ENCODE measurements around the gene ABI3BP.

Gene ABI3BP

GRCh38 chr3:100776746-100777145, 216.5 kb downstream of the ABI3BP start:
- H3K36me3 Mint-ChIP-seq: peaks cover 4% of the 10 kb centered on the region
- no peak overlapping the region for H3K4me3 Mint-ChIP-seq
- no peaks in the 10 kb centered on the region for H3K4me1 Mint-ChIP-seq
- H3K27ac Mint-ChIP-seq: no peak overlapping the region
- no peaks in the 10 kb centered on the region for H3K27me3 Mint-ChIP-seq
- peak; percentile 25 for ATAC-seq
- no peaks in the 10 kb centered on the region for H3K9me3 Mint-ChIP-seq

- Mint-ChIP-seq H3K36me3 (peaks cover 4% of the 10 kb centered on the region), H3K27me3 (no peaks in the 10 kb centered on the region)
These were observed 217.0 kb downstream of the ABI3BP start for GRCh38 chr3:100776097-100776729.

GRCh38 chr3:100775669-100776068, 217.6 kb downstream of the ABI3BP start:
- no peaks in the 10 kb centered on the region for H3K4me1 Mint-ChIP-seq
- H3K27ac Mint-ChIP-seq: no peak overlapping the region
- no peaks in the 10 kb centered on the region for H3K27me3 Mint-ChIP-seq
- H3K36me3 Mint-ChIP-seq: peaks cover 4% of the 10 kb centered on the region
- no peaks in the 10 kb centered on the region for H3K9me3 Mint-ChIP-seq
- no peak overlapping the region for H3K4me3 Mint-ChIP-seq
- ATAC-seq: no peak

More at GRCh38 chr3:100776097-100776729, 217.0 kb downstream of the ABI3BP start:
- H3K27ac Mint-ChIP-seq: no peak overlapping the region
- no peak overlapping the region for H3K4me3 Mint-ChIP-seq
- peak; percentile 53 for ATAC-seq
- no peaks in the 10 kb centered on the region for H3K9me3 Mint-ChIP-seq
- no peaks in the 10 kb centered on the region for H3K4me1 Mint-ChIP-seq

GRCh38 chr3:100775226-100775625, 218.0 kb downstream of the ABI3BP start:
- H3K9me3 Mint-ChIP-seq: no peaks in the 10 kb centered on the region
- no peak overlapping the region for H3K4me3 Mint-ChIP-seq
- no peaks in the 10 kb centered on the region for H3K4me1 Mint-ChIP-seq
- peaks cover 4% of the 10 kb centered on the region for H3K36me3 Mint-ChIP-seq
- no peak overlapping the region for H3K27ac Mint-ChIP-seq
- no peak for ATAC-seq
- H3K27me3 Mint-ChIP-seq: no peaks in the 10 kb centered on the region

GRCh38 chr3:100769693-100770092, 223.5 kb downstream of the ABI3BP start:
- no peak overlapping the region for H3K4me3 Mint-ChIP-seq
- peaks cover 4% of the 10 kb centered on the region for H3K36me3 Mint-ChIP-seq
- H3K27me3 Mint-ChIP-seq: no peaks in the 10 kb centered on the region
- no peak overlapping the region for H3K27ac Mint-ChIP-seq
- no peaks in the 10 kb centered on the region for H3K4me1 Mint-ChIP-seq
- no peaks in the 10 kb centered on the region for H3K9me3 Mint-ChIP-seq
- no peak for ATAC-seq

- H3K27me3 Mint-ChIP-seq: no peaks in the 10 kb centered on the region
- no peak overlapping the region for H3K4me3 Mint-ChIP-seq
- H3K36me3 Mint-ChIP-seq: no peaks in the 10 kb centered on the region
- H3K9me3 Mint-ChIP-seq: no peaks in the 10 kb centered on the region
- ATAC-seq: no peak
- H3K4me1 Mint-ChIP-seq: peaks cover 4% of the 10 kb centered on the region
- H3K27ac Mint-ChIP-seq: no peak overlapping the region
These were observed 227.2 kb downstream of the ABI3BP start for GRCh38 chr3:100766069-100766468.

GRCh38 chr3:100765437-100765975, 227.7 kb downstream of the ABI3BP start:
- no peaks in the 10 kb centered on the region for H3K9me3 Mint-ChIP-seq
- peaks cover 9% of the 10 kb centered on the region for H3K4me1 Mint-ChIP-seq
- no peaks in the 10 kb centered on the region for H3K27me3 Mint-ChIP-seq
- no peaks in the 10 kb centered on the region for H3K36me3 Mint-ChIP-seq
- no peak overlapping the region for H3K27ac Mint-ChIP-seq
- H3K4me3 Mint-ChIP-seq: no peak overlapping the region
- no peak for ATAC-seq

- ATAC-seq: no peak
- no peaks in the 10 kb centered on the region for H3K9me3 Mint-ChIP-seq
- no peak overlapping the region for H3K4me3 Mint-ChIP-seq
- no peak overlapping the region for H3K27ac Mint-ChIP-seq
- no peaks in the 10 kb centered on the region for H3K27me3 Mint-ChIP-seq
- H3K36me3 Mint-ChIP-seq: no peaks in the 10 kb centered on the region
- peaks cover 15% of the 10 kb centered on the region for H3K4me1 Mint-ChIP-seq
These were observed 231.3 kb downstream of the ABI3BP start for GRCh38 chr3:100761951-100762350.

- peak; percentile 68 for ATAC-seq
- H3K4me1 Mint-ChIP-seq: peaks cover 15% of the 10 kb centered on the region
- no peak overlapping the region for H3K4me3 Mint-ChIP-seq
- no peaks in the 10 kb centered on the region for H3K27me3 Mint-ChIP-seq
- no peaks in the 10 kb centered on the region for H3K9me3 Mint-ChIP-seq
- H3K27ac Mint-ChIP-seq: no peak overlapping the region
- H3K36me3 Mint-ChIP-seq: no peaks in the 10 kb centered on the region
These were observed 231.8 kb downstream of the ABI3BP start for GRCh38 chr3:100761211-100761942.

- Mint-ChIP-seq H3K4me1 (peaks cover 15% of the 10 kb centered on the region), H3K4me3 (no peak overlapping the region), H3K27ac (no peak overlapping the region), H3K9me3 (no peaks in the 10 kb centered on the region), H3K27me3 (no peaks in the 10 kb centered on the region), H3K36me3 (no peaks in the 10 kb centered on the region)
- no peak for ATAC-seq
These were observed 232.8 kb downstream of the ABI3BP start for GRCh38 chr3:100760377-100760776.

GRCh38 chr3:100759950-100760349, 233.3 kb downstream of the ABI3BP start:
- Mint-ChIP-seq H3K36me3 (no peaks in the 10 kb centered on the region), H3K4me3 (no peak overlapping the region), H3K4me1 (peaks cover 15% of the 10 kb centered on the region), H3K27ac (no peak overlapping the region), H3K27me3 (no peaks in the 10 kb centered on the region), H3K9me3 (no peaks in the 10 kb centered on the region)
- ATAC-seq: no peak

- ATAC-seq: no peak
- Mint-ChIP-seq H3K4me3 (no peak overlapping the region), H3K27me3 (no peaks in the 10 kb centered on the region), H3K4me1 (peaks cover 15% of the 10 kb centered on the region), H3K36me3 (no peaks in the 10 kb centered on the region), H3K9me3 (no peaks in the 10 kb centered on the region), H3K27ac (no peak overlapping the region)
These were observed 234.1 kb downstream of the ABI3BP start for GRCh38 chr3:100759159-100759558.

- Mint-ChIP-seq H3K4me1 (peaks cover 15% of the 10 kb centered on the region), H3K9me3 (no peaks in the 10 kb centered on the region), H3K27me3 (no peaks in the 10 kb centered on the region), H3K27ac (no peak overlapping the region), H3K4me3 (no peak overlapping the region), H3K36me3 (peaks cover 8% of the 10 kb centered on the region)
- ATAC-seq: no peak
These were observed 236.8 kb downstream of the ABI3BP start for GRCh38 chr3:100756441-100756840.

- no peaks in the 10 kb centered on the region for H3K4me1 Mint-ChIP-seq
- no peaks in the 10 kb centered on the region for H3K9me3 Mint-ChIP-seq
- ATAC-seq: no peak
- H3K27ac Mint-ChIP-seq: no peak overlapping the region
- H3K4me3 Mint-ChIP-seq: no peak overlapping the region
- peaks cover 15% of the 10 kb centered on the region for H3K36me3 Mint-ChIP-seq
- H3K27me3 Mint-ChIP-seq: no peaks in the 10 kb centered on the region
These were observed 238.5 kb downstream of the ABI3BP start for GRCh38 chr3:100754563-100755334.

GRCh38 chr3:100753846-100754245, 239.4 kb downstream of the ABI3BP start:
- Mint-ChIP-seq H3K9me3 (no peaks in the 10 kb centered on the region), H3K36me3 (peaks cover 20% of the 10 kb centered on the region), H3K4me3 (no peak overlapping the region), H3K27ac (no peak overlapping the region), H3K27me3 (no peaks in the 10 kb centered on the region), H3K4me1 (no peaks in the 10 kb centered on the region)
- no peak for ATAC-seq
